GM04503 (cell line): ENCODE results near the gene C1QTNF5.
"Not testable (repeated sequence)": the region's sequence is repeated elsewhere in the genome, so short reads cannot be mapped to it uniquely, and the experiment has no call there.

Source experiments
- DNase-seq: peaks from one replicate; pipeline ENCODE4 v3.0.0-alpha.2; 2012; ENCODE audit warnings: low read depth

C1QTNF5 gene, protein sequence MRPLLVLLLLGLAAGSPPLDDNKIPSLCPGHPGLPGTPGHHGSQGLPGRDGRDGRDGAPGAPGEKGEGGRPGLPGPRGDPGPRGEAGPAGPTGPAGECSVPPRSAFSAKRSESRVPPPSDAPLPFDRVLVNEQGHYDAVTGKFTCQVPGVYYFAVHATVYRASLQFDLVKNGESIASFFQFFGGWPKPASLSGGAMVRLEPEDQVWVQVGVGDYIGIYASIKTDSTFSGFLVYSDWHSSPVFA

GRCh38 chr11:119340335-119341221, at the start of gene C1QTNF5:
TSS of gene C1QTNF5 (minus strand) at chr11:119340883. CDS start at chr11:119340397, 486 bp downstream.
- no peak for DNase-seq

DNA sequence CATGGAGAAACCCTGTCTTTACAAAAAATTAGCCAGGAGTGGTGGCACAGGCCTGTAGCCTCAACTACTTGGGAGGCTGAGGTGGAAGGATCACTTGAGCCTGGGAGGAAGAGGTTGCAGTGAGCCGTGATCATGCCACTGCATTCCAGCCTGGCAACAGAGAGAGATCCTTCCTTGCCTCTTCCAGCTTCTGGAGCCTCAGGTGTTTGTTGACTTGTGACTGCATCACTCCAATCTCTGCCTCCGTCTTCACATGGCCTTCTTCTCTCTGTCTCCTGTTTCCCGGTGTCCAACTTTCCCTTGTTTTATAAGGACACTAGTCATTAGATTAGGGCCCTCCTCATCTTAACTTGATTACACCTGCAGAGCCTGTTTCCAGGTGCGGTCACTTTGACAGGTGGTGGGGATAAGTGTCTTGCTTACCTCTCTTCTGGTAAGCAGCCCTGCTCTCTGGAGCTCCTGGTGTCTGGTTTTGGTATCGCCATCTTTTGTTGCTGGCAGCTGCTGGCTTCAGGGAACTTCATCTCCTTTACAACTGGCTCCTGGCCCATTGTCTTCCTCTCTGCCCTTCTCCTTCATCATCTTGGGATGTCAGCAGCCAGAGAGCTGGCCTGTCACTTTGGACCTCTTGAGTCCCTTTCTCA, 49.0 kb upstream of the C1QTNF5 start:
- no peak for DNase-seq

- no peak for DNase-seq
These were observed 47.4 kb upstream of the C1QTNF5 start for GRCh38 chr11:119388103-119388502.

- DNase-seq, result no peak
These were observed 43.6 kb upstream of the C1QTNF5 start for GRCh38 chr11:119384332-119384731.

- not testable (repeated sequence) for DNase-seq
These were observed 41.8 kb upstream of the C1QTNF5 start for GRCh38 chr11:119382513-119382912.

- DNase-seq, result no peak
These were observed 41.4 kb upstream of the C1QTNF5 start for GRCh38 chr11:119382101-119382500.

GRCh38 chr11:119381181-119381988, 40.7 kb upstream of the C1QTNF5 start, which contains the start of gene USP2:
TSS of gene USP2 (minus strand) at chr11:119381690. CDS start at chr11:119373480, 8,210 bp downstream.
- peak; percentile 87 for DNase-seq

DNA sequence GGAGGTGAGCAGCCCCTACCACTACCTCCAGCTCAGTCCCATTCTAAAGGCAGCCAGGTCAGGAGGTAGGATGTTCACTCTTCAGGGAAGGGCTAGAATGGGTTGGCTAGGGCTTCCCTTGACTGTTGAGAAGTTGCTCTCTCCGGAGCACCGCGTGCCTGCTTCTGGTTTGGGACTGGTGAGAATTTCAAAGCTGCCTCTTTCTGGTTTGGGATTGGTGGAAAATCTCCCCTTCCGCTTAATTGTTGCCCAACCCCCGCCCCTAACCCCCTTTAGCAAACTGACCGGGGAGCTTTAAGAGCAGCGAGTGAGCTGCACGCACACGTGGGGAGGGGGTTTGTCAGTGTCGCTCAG, 40.1 kb upstream of the C1QTNF5 start:
- DNase-seq, result no peak

GRCh38 chr11:119380160-119380826, 39.6 kb upstream of the C1QTNF5 start:
- DNase-seq, result no peak

DNA sequence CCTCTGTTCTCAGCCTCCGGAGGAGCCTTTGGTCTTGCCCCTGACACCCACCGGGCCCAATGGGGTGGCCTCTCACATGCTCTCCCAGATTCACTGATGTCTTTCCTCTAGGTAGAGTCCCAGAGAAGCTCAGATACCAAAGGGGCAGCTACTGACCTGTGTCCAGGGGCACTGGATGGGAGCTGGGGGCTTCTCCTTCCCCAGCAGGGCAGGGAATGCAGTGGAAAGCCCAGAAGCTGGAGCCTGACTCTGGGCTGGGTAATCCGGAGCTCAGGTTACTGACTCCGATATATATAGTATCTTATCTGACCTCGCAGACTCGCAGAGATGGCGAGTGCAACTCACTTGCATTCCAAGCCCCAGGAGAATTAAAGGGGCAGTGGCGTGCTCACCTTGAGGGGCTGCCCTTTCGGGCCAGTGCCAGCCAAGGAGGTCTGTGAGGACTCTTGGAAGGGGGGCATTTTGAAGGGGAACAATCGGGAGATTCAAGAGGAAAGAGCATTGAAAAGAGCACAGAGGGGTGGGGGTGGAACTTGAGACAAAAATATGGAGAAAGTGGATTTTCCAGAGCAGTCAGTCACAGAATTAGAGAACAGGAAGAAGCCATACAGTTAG, 38.3 kb upstream of the C1QTNF5 start:
- DNase-seq, result no peak

DNA sequence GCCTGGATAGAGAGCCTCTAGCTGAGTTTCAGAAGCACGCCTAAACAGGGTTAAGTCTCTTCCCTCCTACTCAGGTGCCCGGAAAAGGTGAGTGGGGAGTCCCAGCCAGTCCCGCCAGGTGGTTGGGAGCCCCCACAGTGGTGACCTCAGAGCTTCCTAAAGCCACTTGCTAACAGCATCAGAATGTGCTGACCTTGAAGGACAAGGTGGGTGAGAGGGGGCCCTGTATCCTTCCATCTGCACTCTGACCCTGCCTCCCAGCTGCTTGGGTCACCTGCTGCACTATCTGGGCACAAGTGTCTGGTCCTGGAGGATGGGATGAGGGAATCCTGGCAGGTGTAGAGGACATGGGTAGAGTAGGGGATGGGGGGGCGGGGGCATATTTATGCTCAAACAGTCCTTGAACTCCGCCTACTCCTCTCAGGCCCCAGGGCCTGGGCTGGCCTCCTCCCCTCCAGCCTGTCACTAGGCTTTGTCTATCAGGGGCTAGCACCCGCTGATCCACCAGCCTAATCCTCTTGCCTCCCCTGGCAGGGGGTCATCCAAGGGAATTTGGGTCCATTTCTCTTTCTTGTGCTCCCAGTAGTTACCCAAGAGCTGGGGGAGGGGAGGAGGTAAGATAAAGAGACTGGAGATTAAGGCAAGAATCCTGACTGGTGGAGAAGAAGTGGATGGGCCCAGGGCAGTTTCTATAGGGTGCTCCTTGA, 37.4 kb upstream of the C1QTNF5 start:
- no peak for DNase-seq

- DNase-seq, result no peak
These were observed 36.6 kb upstream of the C1QTNF5 start for GRCh38 chr11:119377112-119377901.

DNA sequence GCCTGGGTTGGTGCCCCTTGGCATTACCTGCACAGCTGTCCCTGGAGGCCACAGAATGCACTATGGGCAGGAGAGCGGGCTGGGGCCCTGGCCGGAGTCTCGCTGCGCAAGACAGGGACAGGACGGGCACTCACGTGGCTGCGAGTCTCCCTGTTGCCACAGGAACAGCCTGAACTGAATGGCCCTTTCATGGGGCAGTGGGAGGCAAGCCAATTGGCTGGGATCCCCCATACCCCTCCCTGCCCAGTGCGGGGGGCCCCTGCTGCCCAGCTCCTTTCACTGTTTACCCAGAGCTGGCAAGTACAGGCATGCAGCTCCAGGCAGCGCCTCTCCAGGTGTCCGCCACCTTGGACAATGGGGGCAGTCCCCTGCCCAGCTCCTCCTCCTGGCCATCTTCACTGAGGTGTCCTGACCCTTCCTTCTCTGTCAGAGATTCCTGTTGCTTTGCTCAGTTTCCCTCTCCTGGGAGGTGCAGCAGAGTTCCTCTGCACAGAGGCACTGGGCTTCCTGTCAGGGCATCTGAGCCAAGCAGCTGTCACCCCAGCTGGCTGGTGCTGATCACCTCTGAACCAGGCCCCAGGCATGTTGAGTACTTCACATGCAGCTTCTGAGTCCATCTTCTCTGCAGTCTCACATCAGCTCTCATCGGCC, 35.6 kb upstream of the C1QTNF5 start:
- DNase-seq, result no peak

GRCh38 chr11:119375337-119376196, 34.9 kb upstream of the C1QTNF5 start:
- no peak for DNase-seq

DNA sequence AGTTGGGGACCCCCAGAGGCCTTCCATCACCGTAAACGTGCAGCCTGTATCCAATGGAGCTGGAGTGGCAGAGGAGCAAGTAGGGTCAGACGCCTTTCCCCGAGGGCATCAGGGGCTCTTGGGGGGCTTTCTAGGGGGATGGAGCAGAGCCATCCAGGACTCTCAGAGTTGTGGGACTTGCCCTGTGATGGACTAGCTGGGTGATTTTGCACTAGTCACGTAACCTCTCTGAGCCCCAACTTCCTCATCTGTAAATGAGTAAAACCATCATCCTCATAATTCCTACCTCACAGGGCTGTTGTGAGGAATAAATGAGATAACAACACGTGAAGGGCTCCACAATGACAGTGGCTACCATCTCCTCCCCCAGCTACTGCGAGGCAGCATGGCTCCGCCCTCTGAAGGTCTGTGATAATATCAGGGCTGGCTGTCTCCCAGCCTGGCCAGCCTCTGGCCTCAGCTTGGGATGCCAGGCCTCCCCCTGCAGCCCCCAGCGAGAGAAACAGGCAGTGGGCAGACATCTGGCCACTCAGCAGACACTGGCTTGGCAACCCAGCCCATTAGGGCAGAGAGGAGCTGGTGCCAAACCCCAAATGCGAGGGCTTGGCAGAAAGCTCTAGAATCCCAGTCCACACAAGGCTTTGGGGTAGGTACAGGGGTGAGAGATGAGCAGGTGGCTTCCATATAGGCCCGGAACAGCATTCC, 34.1 kb upstream of the C1QTNF5 start:
- no peak for DNase-seq

GRCh38 chr11:119373921-119374631, 33.4 kb upstream of the C1QTNF5 start:
- no peak for DNase-seq
